ENCODE data around the gene GLYATL1B. TPM values are rescaled to one million over a fixed set of nuclear protein-coding genes. Genes with fewer than 3 reads are reported as not detected.
"Not testable (repeated sequence)": the region's sequence is repeated elsewhere in the genome, so short reads cannot be mapped to it uniquely, and the experiment has no call there.

Gene GLYATL1B
- polyA plus RNA-seq, 12 donors: not detected

GRCh38 chr11:59095972-59096575 is 10.0 kb downstream of the GLYATL1B start:
- not testable (repeated sequence) for DNase-seq

- peak; percentile 44 for DNase-seq
Measured at GRCh38 chr11:59097113-59097708, 11.1 kb downstream of the GLYATL1B start.

- not testable (repeated sequence) for DNase-seq
Measured at GRCh38 chr11:59097938-59098337, 11.8 kb downstream of the GLYATL1B start.

- peak; percentile 28 for DNase-seq
Measured at GRCh38 chr11:59102259-59102765, 16.2 kb downstream of the GLYATL1B start.

GRCh38 chr11:59106363-59107336 is 20.5 kb downstream of the GLYATL1B start, which contains the start of gene FAM111B:
FAM111B (plus strand) TSS chr11:59107237; CDS start chr11:59109626, 2,389 bp downstream.
- peak; percentile 83 for DNase-seq

- not testable (repeated sequence) for DNase-seq
Measured at GRCh38 chr11:59107721-59108120, 21.6 kb downstream of the GLYATL1B start.

GRCh38 chr11:59112494-59112893 is 26.4 kb downstream of the GLYATL1B start:
- no peak for DNase-seq

- DNase-seq: no peak
Measured at GRCh38 chr11:59114344-59114743, 28.2 kb downstream of the GLYATL1B start.

- DNase-seq: no peak
Measured at GRCh38 chr11:59115553-59115952, 29.4 kb downstream of the GLYATL1B start.

GRCh38 chr11:59117774-59118173 is 31.7 kb downstream of the GLYATL1B start:
- DNase-seq: no peak

GRCh38 chr11:59119826-59120225 is 33.7 kb downstream of the GLYATL1B start:
- DNase-seq: no peak

- DNase-seq: peak; percentile 74
Measured at GRCh38 chr11:59135648-59136461, 49.7 kb downstream of the GLYATL1B start.

GRCh38 chr11:59136551-59136950 is 50.4 kb downstream of the GLYATL1B start:
- not testable (repeated sequence) for DNase-seq

- no peak for DNase-seq
Measured at GRCh38 chr11:59137190-59137589, 51.1 kb downstream of the GLYATL1B start.

- no peak for DNase-seq
Measured at GRCh38 chr11:59138643-59139042, 52.5 kb downstream of the GLYATL1B start.

- DNase-seq: no peak
Measured at GRCh38 chr11:59141191-59141590, 55.1 kb downstream of the GLYATL1B start.

- no peak for DNase-seq
Measured at GRCh38 chr11:59141673-59142460, 55.8 kb downstream of the GLYATL1B start.

- DNase-seq: peak; percentile 90
Measured at GRCh38 chr11:59142530-59143507, 56.7 kb downstream of the GLYATL1B start, which contains the start of gene FAM111A. FAM111A (plus strand) TSS chr11:59142856; CDS start chr11:59148873, 6,017 bp downstream.

- no peak for DNase-seq
Measured at GRCh38 chr11:59144096-59144495, 58.0 kb downstream of the GLYATL1B start.
